Transverse colon (tissue), 4 donors: ENCODE results near the gene COLEC12. TPM values are rescaled to one million over a fixed set of nuclear protein-coding genes. Genes with fewer than 3 reads are reported as not detected.

Experiments used
- DNase-seq: peaks from one replicate; pipeline ENCODE4 v3.0.0-alpha.2; 2019
- H3K27ac ChIP-seq, 4 donors: fragments of 200-600 bp; sonication (generic); 2 replicates each; pipeline ENCODE4 v1.5.1; 2016 to 2018; ENCODE audit warnings: inconsistent platforms in 4 of 4
- H3K27me3 ChIP-seq: fragments of 200-600 bp; sonication (generic); 2 replicates; pipeline ENCODE4 v1.5.1; 2017; ENCODE audit warnings: inconsistent platforms
- H3K36me3 ChIP-seq, 4 donors: fragments of 200-600 bp; sonication (generic); 2 replicates each; pipeline ENCODE4 v1.5.1; 2017 to 2019; ENCODE audit warnings: inconsistent platforms in 4 of 4
- H3K4me1 ChIP-seq, 4 donors: fragments of 200-600 bp; sonication (generic); 2 replicates each; pipeline ENCODE4 v1.5.1; 2017 to 2020; ENCODE audit warnings: inconsistent platforms in 4 of 4
- H3K4me3 ChIP-seq, 4 donors: fragments of 200-600 bp; sonication (generic); 1 replicate in 1 of 4; 2 replicates in 3 of 4; pipeline versions ENCODE4 v1.5.1 to v1.6.1; 2017 to 2019; ENCODE audit warnings: inconsistent platforms in 4 of 4
- H3K9me3 ChIP-seq, 2 donors: fragments of 200-600 bp; sonication (generic); 2 replicates each; pipeline ENCODE4 v1.5.1; 2017 to 2019; ENCODE audit warnings: inconsistent platforms in 2 of 2
- CTCF ChIP-seq, 5 experiments: fragments of 200-600 bp in 3 of 5; fragments of 450-650 bp in 2 of 5; sonication (generic) in 3 of 5; IDR thresholded peaks; 1 replicate in 2 of 5; 2 replicates in 3 of 5; pipeline ENCODE4 v1.5.1; 2016 to 2017; ENCODE audit warnings: antibody characterized with exemption in 5 of 5, inconsistent platforms in 3 of 5, mild to moderate bottlenecking in 2 of 5, moderate library complexity in 1 of 5
- EP300 ChIP-seq: sonication (generic); formaldehyde crosslinking; IDR thresholded peaks from one replicate; pipeline ENCODE4 v1.6.1; 2017; ENCODE audit warnings: antibody characterized with exemption, low read depth
- POLR2A ChIP-seq: fragments of 450-650 bp; IDR thresholded peaks from one replicate; pipeline ENCODE4 v1.6.1; 2016; ENCODE audit warnings: antibody characterized with exemption, mild to moderate bottlenecking, moderate library complexity
- POLR2AphosphoS5 ChIP-seq, 3 donors: sonication (generic); formaldehyde crosslinking; IDR thresholded peaks; one replicate each; pipeline ENCODE4 v1.6.1; 2016; ENCODE audit warnings: antibody characterized with exemption in 3 of 3
- WGBS, 2 donors: methylation state at CpG; one replicate each; pipeline ENCODE4 v1.1.5; 2018; ENCODE audit warnings: low coverage in 1 of 2; 5-methylcytosine and 5-hydroxymethylcytosine counted together
- in situ Hi-C, 4 donors: fragments of 200-750 bp; cut with MboI; loops; one replicate each; pipeline versions ENCODE4 v1.15.0 to v1.15.1; 2017; ENCODE audit warnings: low sequenced_read_pairs in 3 of 4, low pct_ligation_motif_present in 1 of 4, low pct_unique_long_range_greater_than_20kb in 1 of 4
- intact Hi-C: fragments of 100-400 bp; cut with DNase I; formaldehyde crosslinking; loops from one replicate; pipeline ENCODE4 v1.15.1; 2023; ENCODE audit warnings: low total_unique reads
- total RNA-seq, 4 donors: library from RNA; depleted of rRNA; stranded (reverse); fragments of >200 nt; gene quantifications; one replicate each; pipeline ENCODE4 v1.1.0, GENCODE V29; 2016

Gene COLEC12
- total RNA-seq, 4 donors from 2014 or later: 1.4 to 7.8 (median 2.8) TPM

- peak overlapping the region; percentile 23 to 61 (median 30) for H3K27ac ChIP-seq
- WGBS, 2 donors: 31 to 36% methylated on average over 10 to 11 of the region's 11 CpGs
These were observed 137.0 kb downstream of the COLEC12 start for GRCh38 chr18:363301-364085.

GRCh38 chr18:362311-363290 is 137.9 kb downstream of the COLEC12 start:
- Histone ChIP-seq H3K4me3 (no peak overlapping the region), H3K36me3 (no peaks in the 10 kb centered on the region), H3K27ac (peak overlapping the region; percentile 23 to 61 (median 30)), H3K9me3 (no peaks in the 10 kb centered on the region), H3K4me1 (peaks cover 2 to 17% (median 11%) of the 10 kb centered on the region in 4 donors), H3K27me3 (no peaks in the 10 kb centered on the region)
- DNase-seq: no peak
- no peak for TF ChIP-seq POLR2A
- no peak for TF ChIP-seq POLR2AphosphoS5 (IDR thresholded peaks at IDR 0.05)
- no peak for TF ChIP-seq CTCF (IDR thresholded peaks at IDR 0.05)
- WGBS, 2 donors: 71 to 72% methylated on average over 7 to 12 of the region's 12 CpGs
- intact Hi-C loops (no loop called here), in situ Hi-C loops (no loop called here)

More at GRCh38 chr18:363301-364085, 137.0 kb downstream of the COLEC12 start:
- H3K4me1 ChIP-seq: peaks cover 2 to 17% (median 11%) of the 10 kb centered on the region in 4 donors
- no peak for DNase-seq
- intact Hi-C loops (no loop called here), in situ Hi-C loops (no loop called here)
- no peak overlapping the region for H3K4me3 ChIP-seq
- no peaks in the 10 kb centered on the region for H3K9me3 ChIP-seq
- no peaks in the 10 kb centered on the region for H3K27me3 ChIP-seq
- H3K36me3 ChIP-seq: no peaks in the 10 kb centered on the region
- TF ChIP-seq CTCF (IDR thresholded peaks at IDR 0.05) (no peak), POLR2AphosphoS5 (IDR thresholded peaks at IDR 0.05) (no peak), EP300 (no peak), POLR2A (no peak)

GRCh38 chr18:361941-362310 is 138.6 kb downstream of the COLEC12 start:
- Histone ChIP-seq H3K4me3 (no peak overlapping the region), H3K27ac (peak overlapping the region in 1 of 4 donors; percentile 61), H3K27me3 (no peaks in the 10 kb centered on the region), H3K4me1 (peaks cover 2 to 17% (median 11%) of the 10 kb centered on the region in 4 donors), H3K9me3 (no peaks in the 10 kb centered on the region), H3K36me3 (no peaks in the 10 kb centered on the region)
- no peak for DNase-seq
- whole genome bisulfite sequencing, 2 donors: 64 to 75% methylated on average over 7 of the region's 7 CpGs
- intact Hi-C loops: no loop called here
- TF ChIP-seq POLR2AphosphoS5 (IDR thresholded peaks at IDR 0.05) (no peak), POLR2A (no peak), EP300 (no peak), CTCF (IDR thresholded peaks at IDR 0.05) (no peak)
- in situ Hi-C loops: no loop called here

GRCh38 chr18:361100-361732 is 139.3 kb downstream of the COLEC12 start:
- TF ChIP-seq POLR2AphosphoS5 (IDR thresholded peaks at IDR 0.05) (no peak), CTCF (IDR thresholded peaks at IDR 0.05) (no peak), EP300 (no peak), POLR2A (no peak)
- DNase-seq: no peak
- WGBS, 2 donors: 82 to 90% methylated on average over 7 of the region's 7 CpGs
- intact Hi-C loops: no loop called here
- no peak overlapping the region for H3K4me3 ChIP-seq
- H3K4me1 ChIP-seq: peaks cover 2 to 17% (median 11%) of the 10 kb centered on the region in 4 donors
- no peaks in the 10 kb centered on the region for H3K36me3 ChIP-seq
- no peak overlapping the region for H3K27ac ChIP-seq
- H3K27me3 ChIP-seq: no peaks in the 10 kb centered on the region
- no peaks in the 10 kb centered on the region for H3K9me3 ChIP-seq
- in situ Hi-C loops: no loop called here
